Panc1 (cell line): ENCODE measurements around the gene RASGEF1C. TPM values are rescaled to one million over a fixed set of nuclear protein-coding genes. Genes with fewer than 3 reads are reported as not detected.
"Not testable (repeated sequence)": the region's sequence is repeated elsewhere in the genome, so short reads cannot be mapped to it uniquely, and the experiment has no call there.

ENCODE experiments used
- ATAC-seq: fragments of 200-7000 bp; cut with Tn5 transposase; 2 replicates; pipeline ENCODE4 v1.9.1; 2020; ENCODE audit warnings: mild to moderate bottlenecking, moderate library complexity
- BruUV-seq: library from RNA; stranded (reverse); fragments of 400-500 nt; replicated peaks from 2 replicates; lab custom pipeline; 2021; lab: Mats Ljungman, UMichigan
- CTCF ChIA-PET: fragments of 300-600 bp; sonication (Branson Sonifier 250); formaldehyde crosslinking; loops from one replicate; lab custom pipeline; 2022; ENCODE audit warnings: antibody characterized with exemption; lab: Charles Lee
- POLR2A ChIA-PET: fragments of 300-600 bp; sonication (Branson Sonifier 250); formaldehyde crosslinking; loops from one replicate; lab custom pipeline; 2022; ENCODE audit warnings: antibody characterized with exemption; lab: Charles Lee
- DNase-seq: peaks from one replicate; pipeline ENCODE4 v3.0.0-alpha.2; 2010; ENCODE audit warnings: low read depth, low spot score
- H3K27ac ChIP-seq: 2 replicates; pipeline ENCODE4 v1.5.1; 2011; ENCODE audit warnings: mild to moderate bottlenecking, low read length, inconsistent platforms
- H3K27me3 ChIP-seq: fragments of 200-500 bp; sonication (Bioruptor generic); 2 replicates; pipeline ENCODE4 v1.6.0; 2014; ENCODE audit warnings: low read length, inconsistent platforms; ENCODE audit not compliant: control insufficient read depth, insufficient read depth
- H3K36me3 ChIP-seq: fragments of 200-500 bp; sonication (Bioruptor generic); 2 replicates; pipeline ENCODE4 v1.5.1; 2014; ENCODE audit warnings: inconsistent platforms, mild to moderate bottlenecking, low read length, moderate library complexity; ENCODE audit not compliant: control insufficient read depth, insufficient read depth
- H3K4me1 ChIP-seq: 2 replicates; pipeline ENCODE4 v1.5.1; 2011; ENCODE audit warnings: inconsistent platforms, mild to moderate bottlenecking, low read length, moderate library complexity; ENCODE audit not compliant: control insufficient read depth, insufficient read depth
- H3K4me3 ChIP-seq, 2 experiments: 2 replicates each; pipeline ENCODE4 v1.5.1; 2011 to 2012; ENCODE audit warnings: low read depth in 2 of 2, low read length in 2 of 2, mild to moderate bottlenecking in 2 of 2, inconsistent platforms in 1 of 2, moderate library complexity in 1 of 2
- H3K9me3 ChIP-seq: fragments of 200-500 bp; sonication (Bioruptor generic); 2 replicates; pipeline ENCODE4 v1.5.1; 2014; ENCODE audit warnings: low read depth, mild to moderate bottlenecking, inconsistent platforms, low read length, moderate library complexity; ENCODE audit not compliant: control insufficient read depth, insufficient read depth
- CTCF ChIP-seq: fragments of 450-650 bp; IDR thresholded peaks from 2 replicates; pipeline ENCODE4 v1.5.1; 2017; ENCODE audit warnings: mild to moderate bottlenecking
- SIN3A ChIP-seq: IDR thresholded peaks from 2 replicates; pipeline ENCODE4 v1.6.1; 2012; ENCODE audit warnings: low read depth, mild to moderate bottlenecking, low read length, moderate library complexity, borderline replicate concordance; ENCODE audit not compliant: insufficient read depth
- in situ Hi-C: cut with HindIII; loops from 2 replicates; pipeline ENCODE4 v1.10.0; 2016; ENCODE audit warnings: low sequenced_read_pairs, low pct_unique_long_range_greater_than_20kb
- intact Hi-C: fragments of 100-400 bp; cut with micrococcal nuclease; formaldehyde crosslinking; loops from one replicate; pipeline ENCODE4 v1.10.0; 2022; ENCODE audit not compliant: unreplicated experiment
- total RNA-seq: library from RNA; stranded (reverse); gene quantifications from one replicate; pipeline ENCODE4 v1.2.1, GENCODE V29; 2021; ENCODE audit not compliant: unreplicated experiment
- TF ChIP-seq, protein P1 (sequence below), 2 experiments: IDR thresholded peaks; 2 replicates each; pipeline ENCODE4 v1.6.1; 2011 to 2012; ENCODE audit warnings: low read depth in 2 of 2, control low read depth in 1 of 2, low read length in 1 of 2, mild to moderate bottlenecking in 1 of 2, moderate library complexity in 1 of 2; ENCODE audit not compliant: insufficient read depth in 1 of 2

The RASGEF1C gene
- total RNA-seq, 1 experiment from 2014 or later: 0.49 TPM

DNA sequence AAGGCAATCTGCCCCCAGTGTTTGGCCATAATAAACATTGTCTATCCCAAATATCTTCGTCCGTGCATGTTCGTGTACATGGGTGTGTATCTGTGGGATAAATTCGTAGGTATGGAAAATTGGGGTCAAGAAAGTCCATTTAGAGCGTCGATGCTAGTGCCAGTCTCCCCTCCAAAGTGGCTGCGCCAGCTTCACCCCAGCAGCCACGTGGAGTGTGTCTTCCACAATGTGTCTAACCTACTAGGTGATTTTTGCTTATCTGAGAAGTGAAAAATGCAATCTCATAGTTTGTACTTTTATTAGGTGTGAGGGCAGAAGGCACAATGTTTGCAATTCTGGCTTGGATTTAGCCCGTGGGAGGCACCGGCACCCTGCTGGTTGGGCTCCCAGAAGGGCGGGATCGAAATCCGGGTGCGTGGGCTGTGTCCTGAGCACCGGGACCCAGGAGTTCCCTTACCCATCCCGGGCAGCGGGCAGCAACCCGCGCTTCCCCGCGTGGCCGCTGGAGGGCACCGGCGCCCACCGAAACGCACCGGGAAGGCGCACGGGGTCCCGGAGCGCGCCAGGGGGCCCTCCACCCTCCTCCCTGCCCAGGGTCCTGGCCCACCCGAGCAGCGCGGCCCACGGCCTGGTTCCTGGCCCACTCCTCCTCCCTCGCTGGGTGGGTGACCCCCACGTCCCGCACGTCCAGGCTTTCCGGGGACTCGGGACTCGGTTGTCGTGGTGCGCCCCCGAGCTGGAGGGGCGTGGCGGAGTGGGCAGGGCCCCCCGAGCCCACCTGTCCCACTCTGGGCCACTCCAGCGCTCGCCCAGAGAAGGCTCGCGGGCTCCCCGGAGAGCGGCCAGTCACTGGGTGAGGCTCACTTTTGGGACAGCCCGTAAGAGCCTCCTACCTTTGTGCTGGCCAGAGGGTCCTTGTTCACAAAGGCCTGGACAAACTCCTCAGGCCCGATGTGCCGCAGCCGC lies 82.0 kb downstream of the RASGEF1C start:
- intact Hi-C loops: loop anchor here (5.0 to 10.0 kb wide), 2 partner anchors 80 to 188 kb away; partner anchors contain the start of gene RASGEF1C
- Histone ChIP-seq H3K9me3 (no peaks in the 10 kb centered on the region), H3K36me3 (no peaks in the 10 kb centered on the region), H3K27ac (no peak overlapping the region), H3K4me1 (peaks cover 7% of the 10 kb centered on the region), H3K4me3 (peak overlapping the region; percentile 2 to 25; a peak in 3 of 4 replicates), H3K27me3 (peaks cover 9% of the 10 kb centered on the region)
- in situ Hi-C loops: no loop called here
- TF ChIP-seq SIN3A: no peak
- TF ChIP-seq, protein P1, sequence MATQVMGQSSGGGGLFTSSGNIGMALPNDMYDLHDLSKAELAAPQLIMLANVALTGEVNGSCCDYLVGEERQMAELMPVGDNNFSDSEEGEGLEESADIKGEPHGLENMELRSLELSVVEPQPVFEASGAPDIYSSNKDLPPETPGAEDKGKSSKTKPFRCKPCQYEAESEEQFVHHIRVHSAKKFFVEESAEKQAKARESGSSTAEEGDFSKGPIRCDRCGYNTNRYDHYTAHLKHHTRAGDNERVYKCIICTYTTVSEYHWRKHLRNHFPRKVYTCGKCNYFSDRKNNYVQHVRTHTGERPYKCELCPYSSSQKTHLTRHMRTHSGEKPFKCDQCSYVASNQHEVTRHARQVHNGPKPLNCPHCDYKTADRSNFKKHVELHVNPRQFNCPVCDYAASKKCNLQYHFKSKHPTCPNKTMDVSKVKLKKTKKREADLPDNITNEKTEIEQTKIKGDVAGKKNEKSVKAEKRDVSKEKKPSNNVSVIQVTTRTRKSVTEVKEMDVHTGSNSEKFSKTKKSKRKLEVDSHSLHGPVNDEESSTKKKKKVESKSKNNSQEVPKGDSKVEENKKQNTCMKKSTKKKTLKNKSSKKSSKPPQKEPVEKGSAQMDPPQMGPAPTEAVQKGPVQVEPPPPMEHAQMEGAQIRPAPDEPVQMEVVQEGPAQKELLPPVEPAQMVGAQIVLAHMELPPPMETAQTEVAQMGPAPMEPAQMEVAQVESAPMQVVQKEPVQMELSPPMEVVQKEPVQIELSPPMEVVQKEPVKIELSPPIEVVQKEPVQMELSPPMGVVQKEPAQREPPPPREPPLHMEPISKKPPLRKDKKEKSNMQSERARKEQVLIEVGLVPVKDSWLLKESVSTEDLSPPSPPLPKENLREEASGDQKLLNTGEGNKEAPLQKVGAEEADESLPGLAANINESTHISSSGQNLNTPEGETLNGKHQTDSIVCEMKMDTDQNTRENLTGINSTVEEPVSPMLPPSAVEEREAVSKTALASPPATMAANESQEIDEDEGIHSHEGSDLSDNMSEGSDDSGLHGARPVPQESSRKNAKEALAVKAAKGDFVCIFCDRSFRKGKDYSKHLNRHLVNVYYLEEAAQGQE (IDR thresholded peaks at IDR 0.05; ENCODE audit: insufficient read depth in 1 of 2, low read depth in 2 of 2, low read length in 1 of 2): no peak
- TF ChIP-seq CTCF: peak; percentile 98
- ChIA-PET POLR2A (no interaction called here), CTCF (interaction anchor here (2.3 kb wide), 1 partner anchor 82 kb away, joined by 7 read pairs; the partner anchor contains the start of gene RASGEF1C)
- DNase-seq (no peak), ATAC-seq (peak; percentile 77)
- no TSS peak for BruUV-seq

GRCh38 chr5:180126156-180126555 lies 82.9 kb downstream of the RASGEF1C start:
- BruUV-seq: not testable (repeated sequence)
- CTCF ChIA-PET: interaction anchor here (1.4 kb wide), 1 partner anchor 9 kb away, joined by 3 read pairs; no protein-coding TSS in a partner anchor

DNA sequence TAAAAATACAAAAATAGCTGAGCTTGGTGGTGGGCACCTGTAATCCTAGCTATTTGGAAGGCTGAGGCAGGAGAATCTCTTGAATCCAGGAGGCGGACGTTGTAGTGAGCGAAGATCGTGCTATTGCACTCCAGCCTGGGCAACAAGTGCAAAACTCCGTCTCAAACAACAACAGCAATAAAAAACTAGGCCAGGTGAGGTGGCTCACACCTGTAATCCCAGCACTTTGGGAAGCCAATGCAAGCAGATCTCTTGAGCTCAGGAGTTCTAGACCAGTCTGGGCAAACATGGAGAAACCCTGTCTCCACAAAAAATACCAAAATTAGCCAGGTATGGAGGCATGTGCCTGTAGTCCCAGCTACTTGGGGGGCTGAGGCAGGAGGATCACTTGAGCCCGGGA lies 84.3 kb downstream of the RASGEF1C start:
- H3K4me3 ChIP-seq, H3K36me3 ChIP-seq, H3K9me3 ChIP-seq, DNase-seq, ATAC-seq, H3K4me1 ChIP-seq, BruUV-seq, POLR2A ChIA-PET, H3K27ac ChIP-seq, in situ Hi-C loops, H3K27me3 ChIP-seq: not testable (repeated sequence)
- CTCF ChIA-PET: interaction anchor here (1.4 kb wide), 1 partner anchor 8 kb away, joined by 3 read pairs; no protein-coding TSS in a partner anchor
- intact Hi-C loops: loop anchor here (5.0 to 10.0 kb wide), 2 partner anchors 83 to 190 kb away; partner anchors contain the start of gene RASGEF1C

More at GRCh38 chr5:180126156-180126555, 82.9 kb downstream of the RASGEF1C start:
- ATAC-seq, H3K4me1 ChIP-seq, in situ Hi-C loops, H3K27ac ChIP-seq, H3K9me3 ChIP-seq, H3K36me3 ChIP-seq, H3K27me3 ChIP-seq, DNase-seq, POLR2A ChIA-PET: not testable (repeated sequence)
- intact Hi-C loops: loop anchor here (5.0 to 10.0 kb wide), 2 partner anchors 81 to 189 kb away; partner anchors contain the start of gene RASGEF1C
- H3K4me3 ChIP-seq: peak overlapping the region; percentile 2 to 25; a peak in 2 of 4 replicates
